Left colon (tissue), 2 donors: ENCODE measurements around the gene ACAT2. TPM values are rescaled to one million over a fixed set of nuclear protein-coding genes. Genes with fewer than 3 reads are reported as not detected.
A peak's percentile ranks its signal among the peaks of the same experiment; 100 is the strongest.
"Not testable (repeated sequence)": the region's sequence is repeated elsewhere in the genome, so short reads cannot be mapped to it uniquely, and the experiment has no call there.

Experiments
- ATAC-seq: fragments of 200-7000 bp; cut with Tn5 transposase; one replicate; pipeline ENCODE4 v1.9.1; 2020; ENCODE audit warnings: mild to moderate bottlenecking, moderate library complexity
- DNase-seq, 2 donors: peaks; one replicate each; pipeline ENCODE4 v3.0.0-alpha.2; 2020
- intact Hi-C, 2 donors: fragments of 100-400 bp; cut with DNase I in 1 of 2; cut with micrococcal nuclease in 1 of 2; formaldehyde crosslinking; loops; one replicate each; pipeline versions ENCODE4 v1.11.2 to v1.14.0; 2022; cut with DNase I, micrococcal nuclease
- total RNA-seq, 2 donors: library from RNA; stranded (reverse); fragmentation: NEBNext Ultra II Directional; extraction: Animal tissue kit (Norgen Biotek cat#: 25700); gene quantifications; one replicate each; pipeline ENCODE4 v1.2.1, GENCODE V29; 2021
- donor health status: DM: no; HTN: no; CAD: no.
- donor health status: DM: yes; HTN: yes; CAD: no.

ACAT2 gene
- total RNA-seq, 2 donors from 2014 or later, result 72.8 to 114 TPM

GRCh38 chr6:159727717-159728445, 34.0 kb upstream of the ACAT2 start:
- intact Hi-C loops, result loop anchor here in 1 of 2 donors (5.0 kb wide), 1 partner anchor 36 kb away; the partner anchor contains the start of gene SOD2
- DNase-seq, result no peak
- peak; percentile 32 for ATAC-seq

- DNase-seq, result no peak
- intact Hi-C loops, result loop anchor here in 1 of 2 donors (5.0 kb wide), 1 partner anchor 36 kb away; the partner anchor contains the start of gene SOD2
- no peak for ATAC-seq
Measured at GRCh38 chr6:159728531-159728964, 33.3 kb upstream of the ACAT2 start.

- DNase-seq (no peak), ATAC-seq (no peak)
- intact Hi-C loops, result loop anchor here in 1 of 2 donors (5.0 to 10.0 kb wide), 2 partner anchors 37 to 55 kb away; partner anchors contain the start of genes SOD2 and TCP1
Measured at GRCh38 chr6:159729598-159730331, 32.1 kb upstream of the ACAT2 start.

- intact Hi-C loops, result loop anchor here in 1 of 2 donors (10.0 kb wide), 1 partner anchor 54 kb away; the partner anchor contains the start of gene TCP1
- no peak for ATAC-seq
Measured at GRCh38 chr6:159730332-159730676, 31.5 kb upstream of the ACAT2 start.

GRCh38 chr6:159732550-159732949, 29.3 kb upstream of the ACAT2 start:
- intact Hi-C loops, result loop anchor here in 1 of 2 donors (10.0 kb wide), 1 partner anchor 52 kb away; the partner anchor contains the start of gene TCP1
- not testable (repeated sequence) for ATAC-seq, DNase-seq

More at GRCh38 chr6:159730332-159730676, 31.5 kb upstream of the ACAT2 start:
- no peak for DNase-seq

- intact Hi-C loops, result loop anchor here in 1 of 2 donors (10.0 kb wide), 1 partner anchor 51 kb away; the partner anchor contains the start of gene TCP1
- ATAC-seq, DNase-seq: not testable (repeated sequence)
Measured at GRCh38 chr6:159733395-159733794, 28.4 kb upstream of the ACAT2 start.

- DNase-seq (no peak), ATAC-seq (no peak)
- intact Hi-C loops, result loop anchor here in 1 of 2 donors (10.0 kb wide), 1 partner anchor 48 kb away; the partner anchor contains the start of gene TCP1
Measured at GRCh38 chr6:159736908-159737307, 24.9 kb upstream of the ACAT2 start.

GRCh38 chr6:159739341-159739740, 22.5 kb upstream of the ACAT2 start:
- DNase-seq, result no peak
- no peak for ATAC-seq
- intact Hi-C loops, result loop anchor here in 1 of 2 donors (10.0 kb wide), 1 partner anchor 45 kb away; the partner anchor contains the start of gene TCP1

- ATAC-seq (no peak), DNase-seq (no peak)
- intact Hi-C loops, result no loop called here
Measured at GRCh38 chr6:159742165-159742564, 19.7 kb upstream of the ACAT2 start.

- intact Hi-C loops, result no loop called here
- DNase-seq (no peak), ATAC-seq (no peak)
Measured at GRCh38 chr6:159745081-159745480, 16.8 kb upstream of the ACAT2 start.

GRCh38 chr6:159746759-159747158, 15.1 kb upstream of the ACAT2 start:
- DNase-seq (no peak), ATAC-seq (no peak)
- intact Hi-C loops, result no loop called here

GRCh38 chr6:159748127-159748526, 13.7 kb upstream of the ACAT2 start:
- ATAC-seq, DNase-seq, intact Hi-C loops: not testable (repeated sequence)

GRCh38 chr6:159751448-159751847, 10.4 kb upstream of the ACAT2 start:
- no peak for DNase-seq
- intact Hi-C loops, result no loop called here
- ATAC-seq, result no peak

GRCh38 chr6:159753081-159753872, 8.6 kb upstream of the ACAT2 start:
- ATAC-seq, result no peak
- intact Hi-C loops, result no loop called here
- no peak for DNase-seq

GRCh38 chr6:159754401-159754800, 7.4 kb upstream of the ACAT2 start:
- ATAC-seq (no peak), DNase-seq (no peak)
- intact Hi-C loops, result no loop called here

GRCh38 chr6:159754959-159755914, 6.6 kb upstream of the ACAT2 start:
- ATAC-seq (no peak), DNase-seq (no peak)
- intact Hi-C loops, result no loop called here

- intact Hi-C loops, result no loop called here
- no peak for ATAC-seq
- DNase-seq, result no peak
Measured at GRCh38 chr6:159756508-159756907, 5.3 kb upstream of the ACAT2 start.
